Brain microvascular endothelial cell (primary cell): ENCODE data around the gene ZNF446.

Experiments
- DNase-seq: peaks from one replicate; pipeline ENCODE4 v3.0.0-alpha.2; 2020
- H3K27ac ChIP-seq: fragments of 250-450 bp; sonication (Bioruptor Pico); 2 replicates; pipeline ENCODE4 v1.5.1; 2020; ENCODE audit warnings: mild to moderate bottlenecking, moderate library complexity
- H3K27me3 ChIP-seq: fragments of 250-450 bp; sonication (Bioruptor Pico); replicated peaks from 2 replicates; pipeline ENCODE4 v1.5.1; 2020; ENCODE audit warnings: mild to moderate bottlenecking
- H3K36me3 ChIP-seq: fragments of 250-450 bp; sonication (Bioruptor Pico); replicated peaks from 2 replicates; pipeline ENCODE4 v1.5.1; 2020; ENCODE audit warnings: mild to moderate bottlenecking
- H3K4me3 ChIP-seq: 2 replicates; pipeline ENCODE4 v1.5.1; 2011; ENCODE audit warnings: low read depth, mild to moderate bottlenecking, control low read depth, low read length, moderate library complexity
- in situ Hi-C: cut with HindIII; loops from 2 replicates; pipeline ENCODE4 v1.10.0; 2017; ENCODE audit warnings: low sequenced_read_pairs, low pct_ligation_motif_present
- TF ChIP-seq, protein P1 (sequence below): IDR thresholded peaks from 2 replicates; pipeline ENCODE4 v1.5.1; 2011; ENCODE audit warnings: low read depth, mild to moderate bottlenecking, moderate library complexity, low read length, control low read depth, inconsistent platforms; ENCODE audit errors: missing control alignments

Gene ZNF446

DNA sequence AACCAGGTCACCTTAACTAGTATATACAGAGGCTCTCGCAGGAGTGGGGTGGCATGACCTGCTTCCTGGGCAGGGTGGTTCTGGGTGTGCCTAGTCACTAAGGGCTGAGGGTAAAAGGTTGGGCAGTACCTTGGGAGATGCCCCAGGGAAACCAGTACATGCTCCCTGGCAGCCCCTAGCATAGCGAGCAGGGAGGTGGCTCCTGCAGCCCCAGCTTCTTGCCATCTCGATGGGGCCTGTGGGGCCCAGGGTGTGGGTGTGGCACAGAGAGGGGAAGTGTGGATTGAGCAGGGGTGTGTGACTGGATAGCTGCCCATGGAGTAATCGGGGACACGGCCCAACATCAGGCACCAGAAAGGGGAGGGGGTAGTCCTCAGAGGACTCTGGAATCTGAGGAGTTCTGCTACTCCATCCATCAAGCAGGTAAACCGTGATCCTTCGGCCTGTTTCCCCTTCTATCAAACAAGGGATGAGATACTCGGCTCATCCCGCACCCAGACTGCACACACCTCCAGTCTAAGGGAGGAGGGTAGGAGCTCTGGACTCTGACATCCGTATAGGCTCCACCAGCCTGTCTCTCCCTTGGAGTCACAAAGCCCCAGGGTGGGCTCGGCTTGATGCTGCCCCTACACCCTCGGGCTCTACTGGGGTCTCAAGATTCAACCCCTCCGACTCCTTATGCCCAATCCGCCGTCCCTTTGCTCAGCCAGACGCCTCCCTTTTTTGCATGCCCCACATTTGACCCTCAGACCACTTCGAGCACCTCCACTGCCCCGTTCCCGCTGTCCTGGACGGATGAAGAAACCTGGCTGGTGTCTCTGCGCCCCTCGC, 42.3 kb downstream of the ZNF446 start:
- Histone ChIP-seq H3K27ac (peak overlapping the region; percentile 89), H3K36me3 (peaks cover 15% of the 10 kb centered on the region)
- no peak for DNase-seq

DNA sequence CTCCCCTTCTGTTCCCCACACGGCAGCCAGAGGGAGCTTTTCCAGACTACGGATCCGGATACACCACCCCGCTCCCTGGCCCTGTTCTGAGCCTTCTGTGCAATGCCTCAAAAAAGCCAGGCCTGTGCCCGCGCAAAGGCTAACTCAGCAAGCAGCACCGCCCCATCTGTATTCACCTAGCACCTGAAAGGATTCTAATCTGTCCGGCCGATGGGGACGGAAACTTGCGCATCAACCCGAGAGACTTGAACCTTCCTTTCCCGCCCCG, 42.9 kb downstream of the ZNF446 start:
- in situ Hi-C loops: no loop called here
- H3K27ac ChIP-seq: peak overlapping the region; percentile 89
- H3K36me3 ChIP-seq: peaks cover 15% of the 10 kb centered on the region
- TF ChIP-seq, protein P1, sequence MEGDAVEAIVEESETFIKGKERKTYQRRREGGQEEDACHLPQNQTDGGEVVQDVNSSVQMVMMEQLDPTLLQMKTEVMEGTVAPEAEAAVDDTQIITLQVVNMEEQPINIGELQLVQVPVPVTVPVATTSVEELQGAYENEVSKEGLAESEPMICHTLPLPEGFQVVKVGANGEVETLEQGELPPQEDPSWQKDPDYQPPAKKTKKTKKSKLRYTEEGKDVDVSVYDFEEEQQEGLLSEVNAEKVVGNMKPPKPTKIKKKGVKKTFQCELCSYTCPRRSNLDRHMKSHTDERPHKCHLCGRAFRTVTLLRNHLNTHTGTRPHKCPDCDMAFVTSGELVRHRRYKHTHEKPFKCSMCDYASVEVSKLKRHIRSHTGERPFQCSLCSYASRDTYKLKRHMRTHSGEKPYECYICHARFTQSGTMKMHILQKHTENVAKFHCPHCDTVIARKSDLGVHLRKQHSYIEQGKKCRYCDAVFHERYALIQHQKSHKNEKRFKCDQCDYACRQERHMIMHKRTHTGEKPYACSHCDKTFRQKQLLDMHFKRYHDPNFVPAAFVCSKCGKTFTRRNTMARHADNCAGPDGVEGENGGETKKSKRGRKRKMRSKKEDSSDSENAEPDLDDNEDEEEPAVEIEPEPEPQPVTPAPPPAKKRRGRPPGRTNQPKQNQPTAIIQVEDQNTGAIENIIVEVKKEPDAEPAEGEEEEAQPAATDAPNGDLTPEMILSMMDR: peak; percentile 91
- peak overlapping the region; percentile 88 for H3K4me3 ChIP-seq
- H3K27me3 ChIP-seq: no peaks in the 10 kb centered on the region
- DNase-seq: peak; percentile 65

More for the DNA sequence above, 42.3 kb downstream of the ZNF446 start:
- TF ChIP-seq, protein P1: no peak
- Histone ChIP-seq H3K27me3 (no peaks in the 10 kb centered on the region), H3K4me3 (peak overlapping the region; percentile 88)
- in situ Hi-C loops: no loop called here

DNA sequence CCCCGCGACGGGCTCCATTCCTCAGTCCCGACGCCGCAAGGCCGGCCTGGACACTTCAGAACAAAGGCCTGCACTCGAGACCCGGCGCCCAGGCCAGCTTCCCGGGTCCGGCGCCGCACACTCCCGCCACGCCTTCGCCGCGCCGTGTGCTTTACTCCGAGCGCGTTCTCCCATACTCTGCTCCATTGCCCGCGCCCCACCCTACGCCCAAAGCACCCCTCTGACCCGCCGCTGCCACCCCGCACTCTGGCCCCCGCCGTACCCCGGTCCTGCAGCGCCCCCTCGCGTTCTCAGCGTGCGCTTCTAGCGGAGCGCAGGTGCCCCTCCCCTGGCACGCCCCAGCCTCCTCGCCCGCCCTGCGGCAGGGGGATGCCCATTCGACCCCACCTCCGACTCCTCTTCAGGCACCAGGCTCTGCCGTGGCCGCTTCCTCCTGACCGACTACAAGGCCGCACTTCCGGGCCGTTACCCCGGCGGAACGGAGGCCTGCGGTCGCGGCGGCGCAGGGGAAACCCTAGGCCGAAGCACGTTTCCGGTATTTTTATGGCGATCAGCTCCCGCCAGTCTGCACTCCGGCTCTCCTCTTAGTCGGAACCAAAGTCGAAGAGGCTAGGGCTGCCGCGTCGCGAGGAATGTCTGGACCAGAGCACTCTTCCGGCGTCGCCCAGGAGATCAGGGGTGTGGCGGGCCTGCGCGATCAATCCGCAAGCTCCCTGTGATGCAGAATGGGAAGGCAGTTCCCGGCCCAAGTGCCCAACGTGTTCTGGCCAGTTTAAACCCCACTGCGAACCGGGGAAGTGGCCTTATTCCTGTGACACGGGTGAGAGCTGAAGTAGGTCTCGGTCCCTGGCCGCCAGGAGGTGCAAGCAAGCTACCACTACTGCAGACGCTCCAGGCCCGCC, 43.5 kb downstream of the ZNF446 start, which contains the start of gene ZBTB45:
Gene ZBTB45 (minus strand): TSS at position 456 of the 902 bp plus-strand sequence. CDS start 2,137 bp downstream, outside the sequence.
- H3K36me3 ChIP-seq: peaks cover 15% of the 10 kb centered on the region
- in situ Hi-C loops: no loop called here
- H3K27me3 ChIP-seq: no peaks in the 10 kb centered on the region
- DNase-seq: peak; percentile 93
- TF ChIP-seq, protein P1: peak; percentile 79
- H3K27ac ChIP-seq: peak within 1 kb of the TSS; percentile 89
- peak within 1 kb of the TSS; percentile 88 for H3K4me3 ChIP-seq

DNA sequence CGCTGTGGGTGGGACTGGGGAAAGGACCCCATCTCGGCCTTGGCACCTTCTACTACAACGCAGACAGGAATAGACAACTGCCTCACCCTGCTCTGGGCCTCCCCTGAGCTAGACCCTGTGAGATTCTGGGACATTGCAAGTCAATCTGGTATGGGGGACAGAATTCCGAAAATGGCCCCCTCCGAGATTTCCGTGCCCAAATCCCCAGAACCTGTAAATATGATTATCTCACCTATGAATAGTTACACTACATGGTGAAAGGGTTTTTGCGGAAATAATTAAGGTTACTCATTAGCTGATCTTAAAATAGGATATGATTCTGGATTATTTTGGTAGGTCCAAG, 44.1 kb downstream of the ZNF446 start:
- peak overlapping the region; percentile 89 for H3K27ac ChIP-seq
- peaks cover 15% of the 10 kb centered on the region for H3K36me3 ChIP-seq
- DNase-seq: no peak
- in situ Hi-C loops: no loop called here
- TF ChIP-seq, protein P1: no peak
- H3K4me3 ChIP-seq: peak overlapping the region; percentile 88
- no peaks in the 10 kb centered on the region for H3K27me3 ChIP-seq

DNA sequence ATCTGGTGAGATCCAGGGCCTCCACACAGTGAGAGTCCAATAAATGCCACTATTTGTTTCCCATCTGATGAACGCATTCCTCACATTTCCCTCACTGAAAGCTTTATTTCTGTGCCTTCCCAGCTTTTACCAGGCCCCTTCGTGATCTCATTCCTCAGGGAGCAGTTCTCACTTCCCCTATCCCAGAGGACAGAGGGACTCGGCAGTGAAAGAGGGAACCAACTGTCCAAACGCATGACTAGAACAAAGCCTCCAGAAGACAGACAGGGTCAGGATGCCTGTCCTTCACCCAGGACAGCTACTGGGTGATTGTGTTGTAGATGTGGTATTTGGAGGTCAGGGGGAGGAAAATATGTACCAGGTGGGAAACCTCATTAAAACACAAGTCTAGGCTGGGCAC, 45.5 kb downstream of the ZNF446 start:
- in situ Hi-C loops: no loop called here
- Histone ChIP-seq H3K27ac (no peak overlapping the region), H3K36me3 (peaks cover 8% of the 10 kb centered on the region), H3K4me3 (no peak overlapping the region), H3K27me3 (no peaks in the 10 kb centered on the region)
- no peak for DNase-seq
- TF ChIP-seq, protein P1: no peak
